Measurements from ENCODE around the gene POLE2.

Gene POLE2

DNA sequence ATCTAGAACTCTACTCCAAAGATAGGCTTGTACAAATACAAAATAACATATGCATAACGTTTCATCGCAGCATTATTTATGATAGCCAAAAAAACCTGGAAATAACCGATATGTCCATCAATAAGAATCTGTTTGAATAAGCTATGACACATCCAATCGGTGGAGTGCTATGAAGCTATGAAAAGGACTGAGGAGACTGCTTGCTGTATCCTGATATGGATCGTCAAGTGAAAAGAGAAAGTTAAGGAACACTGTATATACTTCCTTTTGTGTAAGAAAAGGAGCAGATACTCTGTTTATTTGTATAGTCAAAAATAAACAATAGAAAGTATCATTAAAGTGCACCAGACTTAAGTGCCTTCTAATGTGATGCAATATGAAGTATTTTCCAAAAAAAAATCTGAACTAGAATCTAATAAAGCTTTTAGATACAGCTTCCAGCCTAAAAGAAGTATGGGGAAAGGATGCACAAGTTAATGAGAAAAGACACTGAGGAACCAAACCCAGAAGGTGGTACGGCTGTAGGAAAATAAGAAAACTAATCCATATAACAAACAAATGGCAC lies 4.3 kb upstream of the POLE2 start:
- no peaks in the 10 kb centered on the region for H3K9me3 ChIP-seq (ENCODE audit: insufficient read depth, low read length)

DNA sequence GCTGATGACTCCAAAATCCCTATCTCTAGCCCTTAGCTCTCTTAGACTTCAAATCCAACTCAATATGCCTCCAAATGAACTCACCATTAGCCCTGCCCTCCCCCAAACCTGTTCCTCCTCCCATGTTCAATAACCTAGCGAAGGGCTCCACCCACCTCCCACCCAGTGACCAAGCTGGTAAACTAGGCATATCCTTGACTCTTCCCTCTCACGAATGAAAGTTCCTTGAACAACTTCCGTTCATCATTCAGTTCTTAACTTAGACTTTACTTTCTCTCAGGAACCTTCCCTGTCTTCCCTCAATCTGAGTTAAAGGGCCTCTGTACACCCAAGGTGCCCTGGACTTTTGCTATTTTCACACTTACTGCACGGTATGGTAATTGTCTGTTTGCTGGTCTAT lies 3.0 kb upstream of the POLE2 start:
- Histone ChIP-seq H3K27ac (ENCODE audit: low read depth, low read length) (no peak overlapping the region), H3K9me3 (ENCODE audit: insufficient read depth, low read length) (no peaks in the 10 kb centered on the region), H3K27me3 (ENCODE audit: low read length) (no peaks in the 10 kb centered on the region), H3K79me2 (ENCODE audit: insufficient read depth, low read length) (peaks cover 18% of the 10 kb centered on the region), H3K4me2 (ENCODE audit: low read depth, low read length, poor library complexity, severe bottlenecking) (no peak overlapping the region), H3K9me2 (replicated peaks; ENCODE audit: insufficient read depth, low read length) (no peaks in the 10 kb centered on the region), H3K4me3 (ENCODE audit: insufficient read depth, low read length, poor library complexity, severe bottlenecking) (no peak overlapping the region), H3F3A (ENCODE audit: insufficient read depth) (peaks cover 32% of the 10 kb centered on the region), H4K20me1 (ENCODE audit: low read depth, low read length) (no peaks in the 10 kb centered on the region), H3K36me3 (ENCODE audit: low read length) (no peaks in the 10 kb centered on the region), H2AFZ (ENCODE audit: low read depth, low read length, severe bottlenecking) (no peak overlapping the region), H3K9ac (ENCODE audit: low read length) (no peak overlapping the region)
- TF ChIP-seq EZH2phosphoT487 (conservative IDR thresholded peaks at IDR 0.05; ENCODE audit: low read length) (no peak), CTCF (IDR thresholded peaks at IDR 0.05; ENCODE audit: insufficient read depth, low read length, poor library complexity, severe bottlenecking) (no peak)

More for the DNA sequence above, 4.3 kb upstream of the POLE2 start:
- Histone ChIP-seq H3K9me2 (replicated peaks; ENCODE audit: insufficient read depth, low read length) (no peaks in the 10 kb centered on the region), H2AFZ (ENCODE audit: low read depth, low read length, severe bottlenecking) (peak overlapping the region; percentile 93), H3K27ac (ENCODE audit: low read depth, low read length) (no peak overlapping the region), H3K9ac (ENCODE audit: low read length) (0 out of 2 replicates have a peak overlapping the region, but pooled peaks have one; percentile 65), H3K4me2 (ENCODE audit: low read depth, low read length, poor library complexity, severe bottlenecking) (peak overlapping the region; percentile 72), H3K36me3 (ENCODE audit: low read length) (no peaks in the 10 kb centered on the region), H4K20me1 (ENCODE audit: low read depth, low read length) (no peaks in the 10 kb centered on the region), H3F3A (ENCODE audit: insufficient read depth) (peaks cover 28% of the 10 kb centered on the region), H3K27me3 (ENCODE audit: low read length) (no peaks in the 10 kb centered on the region), H3K4me3 (ENCODE audit: insufficient read depth, low read length, poor library complexity, severe bottlenecking) (no peak overlapping the region), H3K79me2 (ENCODE audit: insufficient read depth, low read length) (peaks cover 6% of the 10 kb centered on the region)
- no peak for TF ChIP-seq CTCF (IDR thresholded peaks at IDR 0.05; ENCODE audit: insufficient read depth, low read length, poor library complexity, severe bottlenecking)
- TF ChIP-seq EZH2phosphoT487 (conservative IDR thresholded peaks at IDR 0.05; ENCODE audit: low read length), result no peak

DNA sequence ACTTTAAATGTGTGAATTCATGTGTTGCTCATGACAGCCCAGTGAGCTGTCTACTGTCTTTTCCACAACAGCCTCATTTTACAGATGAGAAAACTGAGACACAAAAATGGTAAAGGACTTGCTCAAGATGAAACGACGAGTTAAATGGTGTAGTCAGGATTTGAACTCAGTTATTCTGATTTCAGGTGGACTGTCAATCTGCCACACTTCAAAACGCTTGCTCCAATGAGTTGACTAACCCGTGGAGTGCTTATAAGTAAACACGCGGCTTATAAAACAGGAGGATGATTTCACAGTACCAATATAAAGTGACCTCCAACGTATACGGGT lies 652 bp upstream of the POLE2 start:
- Histone ChIP-seq H3K4me2 (ENCODE audit: low read depth, low read length, poor library complexity, severe bottlenecking) (peak overlapping the region; percentile 75), H3K9ac (ENCODE audit: low read length) (peak overlapping the region; percentile 67)

More for the DNA sequence above, 652 bp upstream of the POLE2 start:
- no peaks in the 10 kb centered on the region for H3K36me3 ChIP-seq (ENCODE audit: low read length)
- TF ChIP-seq EZH2phosphoT487 (conservative IDR thresholded peaks at IDR 0.05; ENCODE audit: low read length), result no peak
- TF ChIP-seq CTCF (IDR thresholded peaks at IDR 0.05; ENCODE audit: insufficient read depth, low read length, poor library complexity, severe bottlenecking), result no peak
- no peaks in the 10 kb centered on the region for H3K27me3 ChIP-seq (ENCODE audit: low read length)
- peaks cover 32% of the 10 kb centered on the region for H3F3A ChIP-seq (ENCODE audit: insufficient read depth)
- H3K4me3 ChIP-seq (ENCODE audit: insufficient read depth, low read length, poor library complexity, severe bottlenecking), result no peak overlapping the region
- no peaks in the 10 kb centered on the region for H3K9me2 ChIP-seq (replicated peaks; ENCODE audit: insufficient read depth, low read length)
- H3K27ac ChIP-seq (ENCODE audit: low read depth, low read length), result no peak overlapping the region
- peaks cover 35% of the 10 kb centered on the region for H3K79me2 ChIP-seq (ENCODE audit: insufficient read depth, low read length)
- H3K9me3 ChIP-seq (ENCODE audit: insufficient read depth, low read length), result no peaks in the 10 kb centered on the region
- H2AFZ ChIP-seq (ENCODE audit: low read depth, low read length, severe bottlenecking), result peak overlapping the region; percentile 93
- no peaks in the 10 kb centered on the region for H4K20me1 ChIP-seq (ENCODE audit: low read depth, low read length)

All from SU-DHL-6 (cell line).